ENCODE results near the gene ACBD3. TPM values are rescaled to one million over a fixed set of nuclear protein-coding genes. Genes with fewer than 3 reads are reported as not detected.
A peak's percentile ranks its signal among the peaks of the same experiment; 100 is the strongest.

ACBD3 gene
- polyA plus RNA-seq (2012; ENCODE audit: missing spikeins) = 15.8 TPM

DNA sequence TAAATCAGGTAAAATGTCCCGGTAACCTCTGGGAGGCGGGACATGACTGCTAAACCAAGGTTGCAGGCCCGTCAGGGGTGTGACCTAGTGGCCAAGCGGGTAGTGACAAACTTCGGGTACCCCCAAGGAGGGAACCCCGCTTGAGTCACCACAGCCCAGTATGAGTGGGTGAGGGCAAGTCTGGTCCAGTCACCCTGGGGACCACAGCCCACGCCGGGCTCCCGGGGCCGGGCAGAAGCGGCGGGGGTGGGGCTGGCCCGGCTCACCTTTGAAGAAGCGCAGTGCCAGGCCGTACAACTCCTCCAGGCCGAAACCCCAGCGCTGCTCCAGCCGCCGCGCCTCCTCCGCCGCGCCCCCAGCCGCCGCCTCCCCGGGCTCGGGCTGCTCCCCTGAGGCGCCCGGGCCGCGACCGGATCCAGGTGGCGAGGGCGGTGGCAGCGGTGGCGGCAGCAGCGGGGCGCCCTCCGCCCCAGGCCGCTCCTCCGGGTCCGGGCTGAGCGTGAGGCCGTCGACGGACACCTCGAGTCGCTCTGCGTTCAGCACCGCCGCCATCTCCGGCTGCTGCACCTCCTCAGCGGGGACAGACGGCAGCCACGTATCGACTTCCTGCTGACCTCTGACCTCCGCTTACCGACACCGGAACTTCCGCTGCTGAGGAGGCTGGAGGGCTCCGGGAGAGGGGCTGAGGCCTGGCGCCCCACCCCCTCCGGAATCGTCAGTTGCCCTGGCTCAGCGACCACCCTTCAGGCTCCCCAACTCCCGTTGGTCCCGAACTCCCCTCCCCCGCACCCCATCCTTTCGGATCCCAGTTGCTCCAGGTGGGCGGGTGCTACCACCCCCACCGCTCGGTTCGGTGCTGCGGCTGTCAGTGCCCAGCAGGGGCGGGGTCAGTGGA is at the start of gene ACBD3:
ACBD3 (minus strand) TSS at position 618 of the 895 bp plus-strand sequence; CDS start at position 552, 66 bp downstream.
- DNase-seq (ENCODE audit: insufficient read length) (peak; percentile 94), FAIRE-seq (peak; percentile 95)
- TF ChIP-seq POLR2AphosphoS5 (IDR thresholded peaks at IDR 0.05; ENCODE audit: low read depth, low read length) (peak; percentile 94), TAF1 (IDR thresholded peaks at IDR 0.05; ENCODE audit: borderline replicate concordance, low read depth, low read length) (peak; percentile 78; the same call in 1 of the 2 replicates), POLR2A (IDR thresholded peaks at IDR 0.05; ENCODE audit: low read depth, low read length) (peak; percentile 96)

DNA sequence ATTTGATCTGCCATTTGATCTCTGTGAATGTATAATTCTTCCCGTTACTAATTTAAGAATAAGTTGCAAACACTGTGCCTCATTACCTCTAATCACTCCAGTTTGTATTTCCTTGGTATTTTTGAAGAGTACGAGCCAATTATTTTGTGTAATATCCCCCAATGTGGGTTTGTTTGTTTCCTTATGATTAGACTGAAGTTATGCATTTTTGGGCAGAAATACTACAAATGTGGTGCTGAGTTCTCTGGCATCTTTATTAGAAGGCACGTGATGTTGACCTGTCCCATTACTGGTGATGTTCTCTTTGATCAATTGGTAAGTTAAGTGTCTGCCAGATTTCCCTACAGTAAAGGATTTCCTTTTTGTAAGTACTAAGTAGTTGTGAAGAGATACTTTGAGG is 47.3 kb upstream of the ACBD3 start:
- FAIRE-seq (no peak), DNase-seq (ENCODE audit: insufficient read length) (no peak)
- no peak for TF ChIP-seq POLR2A (IDR thresholded peaks at IDR 0.05; ENCODE audit: low read depth, low read length)
- TF ChIP-seq TAF1 (IDR thresholded peaks at IDR 0.05; ENCODE audit: borderline replicate concordance, low read depth, low read length) = no peak
- TF ChIP-seq POLR2AphosphoS5 (IDR thresholded peaks at IDR 0.05; ENCODE audit: low read depth, low read length) = no peak

DNA sequence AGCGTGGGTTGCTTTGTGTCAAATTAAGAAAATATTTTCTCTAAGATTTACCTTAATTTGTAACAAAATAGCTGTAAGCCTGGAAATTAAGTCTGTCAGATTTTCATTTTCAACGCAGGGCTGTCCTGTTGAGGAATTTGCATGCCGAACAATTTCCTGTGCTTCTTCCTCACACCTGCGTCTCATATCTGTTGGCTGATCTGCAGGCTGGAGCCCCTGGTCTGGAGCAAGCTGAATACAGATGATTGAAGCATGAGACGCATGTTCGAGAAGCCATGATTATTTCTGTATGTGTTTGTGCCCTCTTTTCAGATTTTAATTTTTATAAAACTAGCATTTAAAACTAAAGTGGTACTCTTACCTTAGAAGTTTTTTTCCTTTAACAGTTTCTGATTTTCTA is 46.8 kb upstream of the ACBD3 start:
- TF ChIP-seq TAF1 (IDR thresholded peaks at IDR 0.05; ENCODE audit: borderline replicate concordance, low read depth, low read length) (no peak), POLR2A (IDR thresholded peaks at IDR 0.05; ENCODE audit: low read depth, low read length) (no peak), POLR2AphosphoS5 (IDR thresholded peaks at IDR 0.05; ENCODE audit: low read depth, low read length) (no peak)
- FAIRE-seq = peak; percentile 84
- no peak for DNase-seq (ENCODE audit: insufficient read length)

DNA sequence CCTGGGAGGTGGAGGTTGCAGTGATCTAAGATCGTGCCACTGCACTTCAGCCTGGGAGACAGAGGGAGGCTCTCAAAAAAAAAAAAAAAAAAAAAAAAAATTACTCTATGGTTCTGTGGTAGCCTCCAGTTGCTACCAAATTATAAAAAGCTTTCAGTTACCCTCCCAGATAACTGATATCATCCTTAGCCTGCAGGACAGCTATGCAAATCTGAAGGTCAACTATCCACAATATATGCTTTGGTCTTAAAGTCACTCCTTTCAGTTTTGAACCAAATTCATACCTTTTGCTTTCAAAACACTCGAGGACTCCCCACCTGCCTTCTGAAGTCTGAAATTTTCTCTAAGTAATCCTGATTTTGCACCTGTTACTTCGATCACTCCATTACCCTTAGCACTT is 40.1 kb upstream of the ACBD3 start:
- FAIRE-seq (peak; percentile 50), DNase-seq (ENCODE audit: insufficient read length) (no peak)
- TF ChIP-seq POLR2AphosphoS5 (IDR thresholded peaks at IDR 0.05; ENCODE audit: low read depth, low read length) (no peak), TAF1 (IDR thresholded peaks at IDR 0.05; ENCODE audit: borderline replicate concordance, low read depth, low read length) (no peak), POLR2A (IDR thresholded peaks at IDR 0.05; ENCODE audit: low read depth, low read length) (no peak)

DNA sequence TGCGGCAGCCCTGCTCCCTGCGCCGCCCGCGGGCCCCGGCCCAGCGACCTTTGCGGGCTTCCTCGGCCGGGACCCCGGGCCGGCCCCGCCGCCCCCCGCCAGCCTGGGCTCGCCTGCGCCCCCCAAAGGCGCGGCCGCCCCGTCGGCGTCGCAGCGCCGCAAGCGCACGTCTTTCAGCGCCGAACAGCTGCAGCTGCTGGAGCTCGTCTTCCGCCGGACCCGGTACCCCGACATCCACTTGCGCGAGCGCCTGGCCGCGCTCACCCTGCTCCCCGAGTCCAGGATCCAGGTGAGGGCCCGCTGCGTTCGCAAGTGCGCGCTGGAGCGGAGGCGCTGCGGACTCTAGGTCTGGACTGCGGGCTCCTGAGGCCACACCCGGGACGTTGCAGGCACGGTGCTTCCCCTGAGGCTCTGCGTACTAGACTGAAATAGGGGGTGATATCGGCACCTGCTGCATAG is 37.3 kb upstream of the ACBD3 start:
- DNase-seq (ENCODE audit: insufficient read length) (peak; percentile 56), FAIRE-seq (peak; percentile 5)
- no peak for TF ChIP-seq POLR2A (IDR thresholded peaks at IDR 0.05; ENCODE audit: low read depth, low read length)
- TF ChIP-seq POLR2AphosphoS5 (IDR thresholded peaks at IDR 0.05; ENCODE audit: low read depth, low read length) = no peak
- TF ChIP-seq TAF1 (IDR thresholded peaks at IDR 0.05; ENCODE audit: borderline replicate concordance, low read depth, low read length) = no peak

DNA sequence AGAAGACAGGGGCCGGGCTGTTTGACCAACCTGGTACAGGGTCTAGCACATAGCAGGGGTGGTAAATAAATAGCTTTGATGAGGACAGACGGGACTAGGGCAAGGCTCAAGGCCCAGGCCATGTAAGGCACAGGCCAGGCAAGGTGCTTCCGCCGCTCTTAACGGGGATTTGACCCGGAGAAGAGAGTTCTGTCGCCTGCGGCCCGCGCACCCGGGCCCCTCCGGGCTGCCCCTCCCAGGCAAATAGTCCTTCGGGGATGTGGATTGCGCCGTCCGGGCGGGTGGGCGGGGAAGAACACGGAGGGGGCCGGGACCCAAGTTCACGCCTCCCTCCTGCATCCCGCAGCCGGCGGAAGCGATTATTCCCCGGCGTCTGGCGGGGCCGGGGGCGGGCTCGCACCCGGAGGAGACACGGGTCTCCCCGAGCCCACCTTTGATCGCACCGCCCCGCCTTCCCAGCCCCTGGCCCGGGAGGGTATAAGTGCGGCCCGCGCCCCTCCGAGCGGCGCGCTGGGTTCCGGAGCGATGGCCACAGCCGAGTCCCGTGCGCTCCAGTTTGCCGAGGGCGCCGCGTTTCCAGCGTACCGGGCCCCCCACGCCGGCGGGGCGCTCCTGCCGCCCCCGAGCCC is 36.7 kb upstream of the ACBD3 start, which contains the start of gene MIXL1:
MIXL1 (plus strand) TSS at position 508 of the 629 bp plus-strand sequence; CDS start at position 526, 18 bp downstream.
- FAIRE-seq (peak; percentile 5), DNase-seq (ENCODE audit: insufficient read length) (peak; percentile 45)
- TF ChIP-seq TAF1 (IDR thresholded peaks at IDR 0.05; ENCODE audit: borderline replicate concordance, low read depth, low read length) (no peak), POLR2A (IDR thresholded peaks at IDR 0.05; ENCODE audit: low read depth, low read length) (no peak), POLR2AphosphoS5 (IDR thresholded peaks at IDR 0.05; ENCODE audit: low read depth, low read length) (no peak)

DNA sequence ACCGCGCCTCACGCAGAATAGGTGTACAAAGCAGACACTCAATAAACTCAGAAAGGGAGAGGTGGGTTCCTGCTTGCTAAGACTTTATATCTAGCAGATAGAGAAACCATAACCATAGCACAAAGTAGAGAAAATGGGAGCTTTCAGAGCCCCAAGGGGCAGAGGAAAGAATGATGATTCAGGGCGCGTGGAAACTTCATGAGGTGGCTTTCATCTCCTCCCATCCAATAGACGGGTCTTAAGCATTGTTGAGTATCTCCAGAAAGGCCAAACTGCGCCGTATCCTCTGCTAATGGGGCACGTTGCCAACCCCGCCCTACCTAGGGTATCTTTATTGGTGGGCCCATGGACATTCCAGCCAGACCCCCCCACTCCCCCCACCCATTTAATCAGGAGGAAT is 36.1 kb upstream of the ACBD3 start:
- DNase-seq (ENCODE audit: insufficient read length) = no peak
- no peak for FAIRE-seq

DNA sequence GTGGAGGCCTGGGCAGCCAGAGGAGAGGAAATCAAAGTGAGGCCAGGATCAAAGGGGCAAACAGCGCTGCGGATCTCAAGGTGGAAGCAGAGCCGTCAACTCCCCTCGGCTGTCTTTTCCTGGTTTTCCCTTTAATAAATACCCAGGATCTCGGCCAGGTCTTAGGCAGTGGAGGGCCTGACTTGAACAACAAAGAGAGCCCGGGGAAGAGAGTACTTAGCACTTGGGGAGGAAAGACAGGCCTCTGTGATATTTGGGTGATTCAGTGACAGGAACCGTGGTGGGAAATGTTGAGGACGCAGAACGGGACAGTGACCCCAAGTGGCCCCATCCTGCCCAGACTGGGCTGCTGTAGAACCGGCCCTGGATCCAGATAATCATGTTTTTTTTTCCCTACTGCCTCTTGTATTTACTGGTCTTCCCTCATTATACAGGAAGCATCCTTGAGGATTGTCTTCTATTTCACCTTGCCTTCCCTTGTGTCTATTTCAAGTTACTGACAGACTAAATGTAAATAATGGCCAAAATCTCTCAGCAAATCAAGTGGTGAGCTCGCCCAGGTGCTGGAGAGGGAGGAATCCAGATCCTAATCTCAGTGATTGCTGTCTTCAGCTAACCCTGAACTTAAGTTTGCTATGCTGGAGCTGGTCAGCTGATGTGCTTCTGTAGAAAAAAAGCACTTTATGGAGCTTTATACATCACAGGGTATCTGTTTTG is 34.1 kb upstream of the ACBD3 start:
- no peak for FAIRE-seq
- no peak for TF ChIP-seq POLR2AphosphoS5 (IDR thresholded peaks at IDR 0.05; ENCODE audit: low read depth, low read length)
- no peak for TF ChIP-seq POLR2A (IDR thresholded peaks at IDR 0.05; ENCODE audit: low read depth, low read length)
- no peak for DNase-seq (ENCODE audit: insufficient read length)

More for the DNA sequence above, 36.1 kb upstream of the ACBD3 start:
- TF ChIP-seq POLR2A (IDR thresholded peaks at IDR 0.05; ENCODE audit: low read depth, low read length) (no peak), POLR2AphosphoS5 (IDR thresholded peaks at IDR 0.05; ENCODE audit: low read depth, low read length) (no peak), TAF1 (IDR thresholded peaks at IDR 0.05; ENCODE audit: borderline replicate concordance, low read depth, low read length) (no peak)

DNA sequence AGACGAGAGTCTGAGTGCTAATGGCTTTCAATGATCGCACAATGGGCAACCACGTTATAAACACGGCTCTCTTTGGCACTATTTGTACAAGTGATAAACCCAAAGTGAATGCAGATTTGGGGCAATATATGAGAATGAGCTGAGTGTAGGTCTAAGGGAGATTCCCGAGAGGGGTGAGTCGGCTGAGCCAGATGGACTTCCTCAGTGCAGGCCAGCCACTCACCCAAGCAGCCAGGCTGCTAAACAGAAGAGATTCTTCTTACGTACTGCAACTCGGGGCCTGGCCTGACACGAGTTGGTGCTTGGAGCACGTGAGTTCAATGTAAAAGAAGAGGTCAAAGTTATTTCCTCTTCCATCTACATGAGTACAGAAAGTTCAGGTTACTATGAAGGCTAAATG is 30.7 kb upstream of the ACBD3 start:
- no peak for DNase-seq (ENCODE audit: insufficient read length)
- no peak for FAIRE-seq

DNA sequence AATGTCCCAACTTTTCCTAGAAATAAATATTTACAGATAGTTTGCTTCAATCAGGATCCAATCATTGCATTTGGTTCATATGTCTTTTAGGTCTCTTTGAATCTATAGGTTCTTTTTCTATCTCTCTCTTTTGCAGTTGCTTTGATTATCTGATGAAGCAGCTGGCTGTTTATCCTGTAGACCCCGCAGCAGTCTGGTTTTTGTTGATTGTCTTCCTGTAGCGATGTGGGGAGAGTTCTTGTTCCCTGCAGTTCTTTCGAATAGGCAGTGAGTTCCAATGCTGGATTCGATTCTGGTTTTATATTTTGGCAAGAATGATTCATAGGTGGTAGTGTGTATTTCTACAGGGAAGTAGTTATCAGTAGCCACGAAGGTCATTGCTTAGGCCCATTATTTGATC is 29.5 kb upstream of the ACBD3 start:
- no peak for TF ChIP-seq POLR2AphosphoS5 (IDR thresholded peaks at IDR 0.05; ENCODE audit: low read depth, low read length)
- TF ChIP-seq TAF1 (IDR thresholded peaks at IDR 0.05; ENCODE audit: borderline replicate concordance, low read depth, low read length) = no peak
- no peak for TF ChIP-seq POLR2A (IDR thresholded peaks at IDR 0.05; ENCODE audit: low read depth, low read length)

More for the DNA sequence above, 30.7 kb upstream of the ACBD3 start:
- TF ChIP-seq POLR2A (IDR thresholded peaks at IDR 0.05; ENCODE audit: low read depth, low read length) (no peak), TAF1 (IDR thresholded peaks at IDR 0.05; ENCODE audit: borderline replicate concordance, low read depth, low read length) (no peak), POLR2AphosphoS5 (IDR thresholded peaks at IDR 0.05; ENCODE audit: low read depth, low read length) (no peak)

DNA sequence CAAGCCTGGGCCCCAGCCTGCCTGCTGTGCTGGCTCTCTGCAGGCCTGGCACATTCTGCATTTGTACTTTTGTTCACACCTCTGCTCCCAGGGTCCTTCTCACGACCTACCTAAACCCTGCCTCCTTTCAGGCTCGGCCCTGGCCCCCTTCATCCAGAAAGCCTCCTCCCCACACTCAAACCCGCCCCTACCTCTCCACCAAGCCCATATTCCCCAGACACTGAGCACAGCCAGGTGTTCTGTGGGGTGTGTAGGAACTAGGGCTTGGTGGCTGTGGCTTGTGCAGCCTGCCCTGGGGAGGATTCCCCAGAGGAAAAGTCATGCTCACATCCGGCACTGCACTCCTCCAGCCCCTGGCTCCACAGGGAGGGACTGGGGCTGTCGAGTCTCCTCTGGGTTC is 28.7 kb upstream of the ACBD3 start:
- DNase-seq (ENCODE audit: insufficient read length) (no peak), FAIRE-seq (no peak)
- TF ChIP-seq POLR2AphosphoS5 (IDR thresholded peaks at IDR 0.05; ENCODE audit: low read depth, low read length) (no peak), POLR2A (IDR thresholded peaks at IDR 0.05; ENCODE audit: low read depth, low read length) (no peak), TAF1 (IDR thresholded peaks at IDR 0.05; ENCODE audit: borderline replicate concordance, low read depth, low read length) (no peak)

More for the DNA sequence above, 29.5 kb upstream of the ACBD3 start:
- FAIRE-seq (no peak), DNase-seq (ENCODE audit: insufficient read length) (no peak)
